HG02678 (cell line): ENCODE data around the gene ZNF98.

Experiments
- ATAC-seq: cut with Tn5 transposase; IDR thresholded peaks from one replicate; pipeline ENCODE4 v1.9.1; 2021; ENCODE audit warnings: mild to moderate bottlenecking, moderate library complexity; ENCODE audit not compliant: unreplicated experiment

ZNF98 gene

DNA sequence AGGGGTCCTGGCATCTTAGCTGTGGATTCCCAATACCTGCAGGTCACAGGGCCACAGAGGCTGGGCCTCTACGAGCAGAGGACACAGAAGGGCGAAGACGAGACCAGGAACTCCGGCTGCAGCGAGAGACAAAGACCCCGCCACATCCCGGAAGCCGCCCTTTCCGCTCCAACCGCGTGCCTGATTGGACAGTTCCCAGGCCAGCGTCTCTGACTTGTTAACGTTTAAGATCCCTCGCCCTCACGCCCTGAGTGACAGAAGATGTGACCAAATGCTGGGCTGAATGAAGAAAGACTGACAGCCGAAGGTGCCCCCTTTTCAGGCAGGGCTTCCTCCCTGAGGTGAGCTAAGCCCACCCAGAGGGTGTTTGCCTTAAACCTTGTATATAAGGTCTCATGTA is at the start of gene ZNF98:
TSS of gene ZNF98 (minus strand) at position 136 of the 400 bp plus-strand sequence. CDS start at position 14, 122 bp downstream.
- no peak for ATAC-seq

DNA sequence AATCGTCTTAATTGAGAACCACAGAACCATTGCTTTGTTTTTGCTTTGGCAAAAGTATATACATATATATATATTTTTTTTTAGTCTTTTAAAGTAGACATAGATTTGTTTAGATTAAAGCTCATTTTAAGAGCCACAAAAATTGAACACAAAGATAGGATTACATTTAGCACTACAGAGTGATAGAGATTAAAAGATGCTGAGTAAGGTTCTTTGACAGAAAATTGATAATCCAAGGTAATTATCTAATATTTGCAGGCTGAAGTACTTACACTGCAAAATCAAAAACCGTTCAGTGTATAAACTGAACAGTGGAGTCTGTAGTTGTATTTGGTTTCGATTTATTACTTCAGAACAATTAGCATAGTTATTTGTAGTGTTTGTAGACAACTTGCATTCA is 24.5 kb upstream of the ZNF98 start:
- no peak for ATAC-seq

- ATAC-seq: no peak
Observed at GRCh38 chr19:22438011-22438410, 15.9 kb upstream of the ZNF98 start.

DNA sequence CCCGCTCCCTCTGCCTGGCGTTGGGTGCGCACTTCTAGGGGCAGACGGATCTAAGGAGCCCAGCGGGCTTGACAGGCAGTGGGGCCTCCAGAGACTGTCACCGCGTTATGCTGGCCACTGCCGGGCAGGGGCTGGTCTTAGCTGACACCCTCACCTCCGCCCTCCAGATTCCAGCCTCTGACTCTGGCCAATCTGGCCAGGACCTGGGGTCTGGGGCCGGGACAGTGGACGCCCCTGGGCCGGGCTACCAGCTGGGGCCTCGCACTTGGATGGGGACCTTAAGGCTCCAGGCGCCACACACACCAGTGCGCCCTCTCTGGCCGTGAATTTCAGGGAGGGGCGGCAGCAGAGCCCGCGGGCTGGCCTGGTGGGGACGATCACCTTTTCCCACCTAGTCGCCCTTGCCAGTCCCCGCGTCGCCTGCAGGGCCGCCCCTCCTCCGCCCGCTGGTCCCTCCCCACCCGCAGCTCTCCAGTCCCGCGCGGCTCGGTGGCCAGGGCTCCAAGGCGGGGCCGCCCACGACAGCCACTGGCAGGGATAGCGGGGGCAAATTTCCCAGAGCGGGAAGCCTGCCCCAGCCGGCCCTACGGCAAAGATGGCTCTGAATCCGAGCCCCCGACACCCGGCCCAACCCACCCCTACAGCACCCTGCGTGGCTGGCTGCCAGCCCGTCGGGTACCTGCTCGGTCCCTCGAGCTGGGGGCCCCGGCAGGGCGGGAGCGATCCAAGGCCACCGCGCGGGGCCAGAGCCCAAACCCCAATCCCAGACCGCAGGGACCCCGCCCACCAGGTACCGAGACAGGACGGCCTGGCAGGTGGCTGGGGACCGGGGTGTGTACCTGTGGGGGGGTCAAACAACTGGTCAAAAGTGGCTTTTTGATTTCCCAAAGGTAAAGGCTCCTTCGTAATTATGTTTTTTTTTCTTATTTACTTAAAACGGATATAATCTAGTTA is 6.1 kb upstream of the ZNF98 start:
- ATAC-seq: no peak

GRCh38 chr19:22427547-22427946 is 5.4 kb upstream of the ZNF98 start:
- no peak for ATAC-seq

GRCh38 chr19:22426901-22427300 is 4.8 kb upstream of the ZNF98 start:
- no peak for ATAC-seq

DNA sequence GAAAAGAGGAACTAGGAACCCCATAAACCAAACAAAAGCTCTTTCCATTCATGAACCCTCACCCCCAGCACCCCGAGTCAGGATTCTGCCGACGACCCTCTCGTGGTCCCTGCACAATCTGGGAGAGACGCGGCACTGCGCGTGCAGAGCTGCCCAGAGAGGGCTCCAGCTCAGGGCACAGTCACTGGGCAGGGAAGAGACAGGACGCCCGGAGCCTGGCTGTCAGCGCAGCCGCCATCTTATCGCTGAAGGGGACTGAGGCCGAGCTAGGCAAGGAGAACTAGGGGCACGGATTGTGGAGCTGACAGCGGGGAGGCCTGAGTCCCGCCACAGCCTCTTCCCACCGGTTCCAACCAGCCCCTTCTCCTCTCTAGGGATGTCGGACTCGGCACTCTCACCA is 349 bp downstream of the ZNF98 start:
- ATAC-seq: no peak

DNA sequence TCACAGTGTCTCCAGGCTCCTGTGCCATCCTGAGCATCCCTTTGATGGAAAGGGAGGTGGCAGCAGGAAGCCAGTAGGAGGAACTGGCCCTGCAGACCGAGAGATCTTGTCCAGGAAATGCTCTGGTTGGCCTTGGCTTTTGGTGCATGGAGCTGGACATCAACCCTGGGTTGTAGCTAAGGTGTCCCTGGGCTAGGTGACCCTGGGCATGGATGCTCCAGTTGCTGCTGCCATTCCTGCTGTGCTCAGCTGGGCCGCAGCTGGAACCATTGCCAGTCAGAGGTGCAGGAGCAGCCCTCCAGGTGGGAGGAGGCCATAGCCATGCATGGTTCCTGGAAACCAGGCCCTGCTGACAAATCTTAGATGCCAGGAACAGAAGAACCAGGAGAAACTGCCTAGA is 67.5 kb downstream of the ZNF98 start:
- no peak for ATAC-seq
